Measurements from ENCODE around the gene PCDH20.

- TF ChIP-seq POLR2A (IDR thresholded peaks at IDR 0.05): no peak
- TF ChIP-seq CTCF (IDR thresholded peaks at IDR 0.05 in 8 of 11, conservative IDR thresholded peaks at IDR 0.05 in 3 of 11): no peak
- TF ChIP-seq POLR2AphosphoS5 (IDR thresholded peaks at IDR 0.05): no peak
Measured at GRCh38 chr13:61415749-61416148, at the start of gene PCDH20.
